Measurements from ENCODE around the gene CACNA2D3.

- TF ChIP-seq CTCF (IDR thresholded peaks at IDR 0.05) (no peak), POLR2A (IDR thresholded peaks at IDR 0.05) (no peak)
Measured at GRCh38 chr3:54357301-54357700, 234.9 kb downstream of the CACNA2D3 start.

Data from lower leg skin (tissue), 3 donors.